Measurements from ENCODE around the gene GPR142. TPM values are rescaled to one million over a fixed set of nuclear protein-coding genes. Genes with fewer than 3 reads are reported as not detected.

Gene GPR142
- total and polyA plus RNA-seq, 2 of the 13 experiments (the other 11 are each of a cell fraction or from before 2014, with no cell fraction given) = not detected

DNA sequence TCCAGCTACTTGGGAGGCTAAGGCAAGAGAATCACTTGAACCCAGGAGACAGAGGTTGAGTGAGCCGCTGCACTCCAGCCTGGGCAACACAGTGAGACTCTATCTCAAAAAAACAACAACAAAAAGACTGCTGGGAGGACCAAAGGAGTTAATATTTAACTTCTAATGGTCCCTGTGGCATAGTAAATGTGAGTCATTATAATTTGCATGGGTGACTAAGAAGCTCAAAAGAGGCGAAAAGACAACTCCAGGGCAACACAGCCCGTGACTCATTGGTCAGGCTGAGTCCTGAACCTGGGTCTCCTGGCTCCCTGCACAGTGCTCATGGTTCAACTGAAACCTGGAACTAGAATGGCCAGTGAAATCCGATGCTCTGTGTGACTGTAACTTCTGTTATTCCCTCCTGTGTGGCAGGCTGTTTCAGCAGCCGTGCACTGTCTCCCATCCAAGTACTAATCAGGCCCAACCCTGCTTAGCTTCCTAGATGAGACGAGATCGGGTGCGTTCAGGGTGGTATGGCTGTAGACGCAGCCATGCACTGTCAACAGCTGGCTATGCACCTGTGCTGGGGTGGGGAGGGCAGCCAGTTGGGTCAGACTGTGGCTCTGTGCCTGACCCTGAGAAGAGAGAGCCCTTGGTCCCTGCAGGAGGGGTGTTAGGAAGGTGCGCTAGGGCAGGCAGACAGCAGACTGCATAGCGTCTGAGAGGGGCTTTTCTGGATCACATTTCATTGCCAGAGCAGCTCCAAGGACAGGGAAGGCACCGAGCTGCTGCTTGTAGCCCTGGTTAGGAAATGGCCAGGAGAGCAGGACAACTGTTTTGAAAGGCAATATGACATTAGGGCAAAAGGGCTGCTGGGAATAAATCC is 50.1 kb downstream of the GPR142 start (continued):
- TF ChIP-seq, protein P1, sequence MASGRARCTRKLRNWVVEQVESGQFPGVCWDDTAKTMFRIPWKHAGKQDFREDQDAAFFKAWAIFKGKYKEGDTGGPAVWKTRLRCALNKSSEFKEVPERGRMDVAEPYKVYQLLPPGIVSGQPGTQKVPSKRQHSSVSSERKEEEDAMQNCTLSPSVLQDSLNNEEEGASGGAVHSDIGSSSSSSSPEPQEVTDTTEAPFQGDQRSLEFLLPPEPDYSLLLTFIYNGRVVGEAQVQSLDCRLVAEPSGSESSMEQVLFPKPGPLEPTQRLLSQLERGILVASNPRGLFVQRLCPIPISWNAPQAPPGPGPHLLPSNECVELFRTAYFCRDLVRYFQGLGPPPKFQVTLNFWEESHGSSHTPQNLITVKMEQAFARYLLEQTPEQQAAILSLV (CRISPR knock-in tag; IDR thresholded peaks at IDR 0.05; ENCODE audit: borderline replicate concordance) = peak; percentile 23; the same call in 1 of the 2 replicates
- TF ChIP-seq, protein P2, sequence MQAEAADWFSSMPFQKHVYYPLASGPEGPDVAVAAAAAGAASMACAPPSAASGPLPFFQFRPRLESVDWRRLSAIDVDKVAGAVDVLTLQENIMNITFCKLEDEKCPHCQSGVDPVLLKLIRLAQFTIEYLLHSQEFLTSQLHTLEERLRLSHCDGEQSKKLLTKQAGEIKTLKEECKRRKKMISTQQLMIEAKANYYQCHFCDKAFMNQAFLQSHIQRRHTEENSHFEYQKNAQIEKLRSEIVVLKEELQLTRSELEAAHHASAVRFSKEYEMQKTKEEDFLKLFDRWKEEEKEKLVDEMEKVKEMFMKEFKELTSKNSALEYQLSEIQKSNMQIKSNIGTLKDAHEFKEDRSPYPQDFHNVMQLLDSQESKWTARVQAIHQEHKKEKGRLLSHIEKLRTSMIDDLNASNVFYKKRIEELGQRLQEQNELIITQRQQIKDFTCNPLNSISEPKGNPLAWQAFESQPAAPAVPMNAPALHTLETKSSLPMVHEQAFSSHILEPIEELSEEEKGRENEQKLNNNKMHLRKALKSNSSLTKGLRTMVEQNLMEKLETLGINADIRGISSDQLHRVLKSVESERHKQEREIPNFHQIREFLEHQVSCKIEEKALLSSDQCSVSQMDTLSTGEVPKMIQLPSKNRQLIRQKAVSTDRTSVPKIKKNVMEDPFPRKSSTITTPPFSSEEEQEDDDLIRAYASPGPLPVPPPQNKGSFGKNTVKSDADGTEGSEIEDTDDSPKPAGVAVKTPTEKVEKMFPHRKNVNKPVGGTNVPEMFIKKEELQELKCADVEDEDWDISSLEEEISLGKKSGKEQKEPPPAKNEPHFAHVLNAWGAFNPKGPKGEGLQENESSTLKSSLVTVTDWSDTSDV (CRISPR knock-in tag; IDR thresholded peaks at IDR 0.05) = no peak
- TF ChIP-seq, protein P3, sequence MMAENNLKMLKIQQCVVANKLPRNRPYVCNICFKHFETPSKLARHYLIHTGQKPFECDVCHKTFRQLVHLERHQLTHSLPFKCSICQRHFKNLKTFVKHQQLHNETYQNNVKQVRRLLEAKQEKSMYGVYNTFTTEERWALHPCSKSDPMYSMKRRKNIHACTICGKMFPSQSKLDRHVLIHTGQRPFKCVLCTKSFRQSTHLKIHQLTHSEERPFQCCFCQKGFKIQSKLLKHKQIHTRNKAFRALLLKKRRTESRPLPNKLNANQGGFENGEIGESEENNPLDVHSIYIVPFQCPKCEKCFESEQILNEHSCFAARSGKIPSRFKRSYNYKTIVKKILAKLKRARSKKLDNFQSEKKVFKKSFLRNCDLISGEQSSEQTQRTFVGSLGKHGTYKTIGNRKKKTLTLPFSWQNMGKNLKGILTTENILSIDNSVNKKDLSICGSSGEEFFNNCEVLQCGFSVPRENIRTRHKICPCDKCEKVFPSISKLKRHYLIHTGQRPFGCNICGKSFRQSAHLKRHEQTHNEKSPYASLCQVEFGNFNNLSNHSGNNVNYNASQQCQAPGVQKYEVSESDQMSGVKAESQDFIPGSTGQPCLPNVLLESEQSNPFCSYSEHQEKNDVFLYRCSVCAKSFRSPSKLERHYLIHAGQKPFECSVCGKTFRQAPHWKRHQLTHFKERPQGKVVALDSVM (CRISPR knock-in tag; IDR thresholded peaks at IDR 0.05) = no peak
- TF ChIP-seq, protein P4, sequence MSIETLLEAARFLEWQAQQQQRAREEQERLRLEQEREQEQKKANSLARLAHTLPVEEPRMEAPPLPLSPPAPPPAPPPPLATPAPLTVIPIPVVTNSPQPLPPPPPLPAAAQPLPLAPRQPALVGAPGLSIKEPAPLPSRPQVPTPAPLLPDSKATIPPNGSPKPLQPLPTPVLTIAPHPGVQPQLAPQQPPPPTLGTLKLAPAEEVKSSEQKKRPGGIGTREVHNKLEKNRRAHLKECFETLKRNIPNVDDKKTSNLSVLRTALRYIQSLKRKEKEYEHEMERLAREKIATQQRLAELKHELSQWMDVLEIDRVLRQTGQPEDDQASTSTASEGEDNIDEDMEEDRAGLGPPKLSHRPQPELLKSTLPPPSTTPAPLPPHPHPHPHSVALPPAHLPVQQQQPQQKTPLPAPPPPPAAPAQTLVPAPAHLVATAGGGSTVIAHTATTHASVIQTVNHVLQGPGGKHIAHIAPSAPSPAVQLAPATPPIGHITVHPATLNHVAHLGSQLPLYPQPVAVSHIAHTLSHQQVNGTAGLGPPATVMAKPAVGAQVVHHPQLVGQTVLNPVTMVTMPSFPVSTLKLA (IDR thresholded peaks at IDR 0.05) = no peak
- TF ChIP-seq ZNF720 (CRISPR knock-in tag; IDR thresholded peaks at IDR 0.05) = no peak
- no peak for TF ChIP-seq JDP2 (CRISPR knock-in tag; IDR thresholded peaks at IDR 0.05; ENCODE audit: borderline replicate concordance)
- TF ChIP-seq ZNF20 (CRISPR knock-in tag; IDR thresholded peaks at IDR 0.05) = no peak
- peak; percentile 80; the same call in 1 of the 2 replicates for TF ChIP-seq ZNF891 (CRISPR knock-in tag; IDR thresholded peaks at IDR 0.05)
- peak; percentile 71; the same call in 1 of the 2 replicates for TF ChIP-seq ZNF430 (CRISPR knock-in tag; IDR thresholded peaks at IDR 0.05)
- TF ChIP-seq, protein P5, sequence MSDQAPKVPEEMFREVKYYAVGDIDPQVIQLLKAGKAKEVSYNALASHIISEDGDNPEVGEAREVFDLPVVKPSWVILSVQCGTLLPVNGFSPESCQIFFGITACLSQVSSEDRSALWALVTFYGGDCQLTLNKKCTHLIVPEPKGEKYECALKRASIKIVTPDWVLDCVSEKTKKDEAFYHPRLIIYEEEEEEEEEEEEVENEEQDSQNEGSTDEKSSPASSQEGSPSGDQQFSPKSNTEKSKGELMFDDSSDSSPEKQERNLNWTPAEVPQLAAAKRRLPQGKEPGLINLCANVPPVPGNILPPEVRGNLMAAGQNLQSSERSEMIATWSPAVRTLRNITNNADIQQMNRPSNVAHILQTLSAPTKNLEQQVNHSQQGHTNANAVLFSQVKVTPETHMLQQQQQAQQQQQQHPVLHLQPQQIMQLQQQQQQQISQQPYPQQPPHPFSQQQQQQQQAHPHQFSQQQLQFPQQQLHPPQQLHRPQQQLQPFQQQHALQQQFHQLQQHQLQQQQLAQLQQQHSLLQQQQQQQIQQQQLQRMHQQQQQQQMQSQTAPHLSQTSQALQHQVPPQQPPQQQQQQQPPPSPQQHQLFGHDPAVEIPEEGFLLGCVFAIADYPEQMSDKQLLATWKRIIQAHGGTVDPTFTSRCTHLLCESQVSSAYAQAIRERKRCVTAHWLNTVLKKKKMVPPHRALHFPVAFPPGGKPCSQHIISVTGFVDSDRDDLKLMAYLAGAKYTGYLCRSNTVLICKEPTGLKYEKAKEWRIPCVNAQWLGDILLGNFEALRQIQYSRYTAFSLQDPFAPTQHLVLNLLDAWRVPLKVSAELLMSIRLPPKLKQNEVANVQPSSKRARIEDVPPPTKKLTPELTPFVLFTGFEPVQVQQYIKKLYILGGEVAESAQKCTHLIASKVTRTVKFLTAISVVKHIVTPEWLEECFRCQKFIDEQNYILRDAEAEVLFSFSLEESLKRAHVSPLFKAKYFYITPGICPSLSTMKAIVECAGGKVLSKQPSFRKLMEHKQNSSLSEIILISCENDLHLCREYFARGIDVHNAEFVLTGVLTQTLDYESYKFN (CRISPR knock-in tag; conservative IDR thresholded peaks at IDR 0.05) = peak; percentile 53; the same call in 1 of the 2 replicates
- TF ChIP-seq ZMAT3 (CRISPR knock-in tag; conservative IDR thresholded peaks at IDR 0.05) = no peak
- TF ChIP-seq HNRNPLL (IDR thresholded peaks at IDR 0.05; ENCODE audit: low read depth, low read length, poor library complexity, severe bottlenecking) = no peak
- no peak for TF ChIP-seq ZNF367 (CRISPR knock-in tag; IDR thresholded peaks at IDR 0.05; ENCODE audit: borderline replicate concordance)
- no peak for TF ChIP-seq ZNF138 (CRISPR knock-in tag; IDR thresholded peaks at IDR 0.05; ENCODE audit: low read depth)

Data from HepG2 (cell line).